GM21717 (cell line): Measurements from ENCODE around the gene AMIGO1.

ENCODE experiments used
- ATAC-seq: cut with Tn5 transposase; IDR thresholded peaks from one replicate; pipeline ENCODE4 v1.9.1; 2021; ENCODE audit warnings: mild to moderate bottlenecking, moderate library complexity; ENCODE audit not compliant: unreplicated experiment

The AMIGO1 gene

GRCh38 chr1:109503935-109504334 lies 5.6 kb downstream of the AMIGO1 start:
- no peak for ATAC-seq

GRCh38 chr1:109502364-109502851 lies 7.1 kb downstream of the AMIGO1 start:
- no peak for ATAC-seq

- no peak for ATAC-seq
These were observed 7.7 kb downstream of the AMIGO1 start for GRCh38 chr1:109501644-109502363.

- ATAC-seq, result no peak
These were observed 8.6 kb downstream of the AMIGO1 start for GRCh38 chr1:109500941-109501381.

- no peak for ATAC-seq
These were observed 9.6 kb downstream of the AMIGO1 start for GRCh38 chr1:109499661-109500536.

GRCh38 chr1:109499081-109499480 lies 10.4 kb downstream of the AMIGO1 start:
- no peak for ATAC-seq

GRCh38 chr1:109498161-109498801 lies 11.2 kb downstream of the AMIGO1 start:
- ATAC-seq, result no peak

- ATAC-seq, result no peak
These were observed 11.9 kb downstream of the AMIGO1 start for GRCh38 chr1:109497449-109498160.

GRCh38 chr1:109495738-109496137 lies 13.8 kb downstream of the AMIGO1 start:
- ATAC-seq, result no peak

GRCh38 chr1:109493805-109494539 lies 15.6 kb downstream of the AMIGO1 start, which contains the start of gene CYB561D1:
Gene CYB561D1 (plus strand): TSS chr1:109494094. CDS start chr1:109494140, 46 bp downstream.
- peak; percentile 82 for ATAC-seq

GRCh38 chr1:109493227-109493626 lies 16.3 kb downstream of the AMIGO1 start:
- ATAC-seq, result no peak

GRCh38 chr1:109492779-109493178 lies 16.7 kb downstream of the AMIGO1 start:
- ATAC-seq, result no peak

- ATAC-seq, result no peak
These were observed 18.2 kb downstream of the AMIGO1 start for GRCh38 chr1:109491372-109491771.

- no peak for ATAC-seq
These were observed 18.6 kb downstream of the AMIGO1 start for GRCh38 chr1:109490934-109491302.

- ATAC-seq, result no peak
These were observed 19.2 kb downstream of the AMIGO1 start for GRCh38 chr1:109490029-109490933.

GRCh38 chr1:109488696-109489095 lies 20.8 kb downstream of the AMIGO1 start:
- no peak for ATAC-seq

- no peak for ATAC-seq
These were observed 21.3 kb downstream of the AMIGO1 start for GRCh38 chr1:109488201-109488600.

GRCh38 chr1:109487261-109487660 lies 22.3 kb downstream of the AMIGO1 start:
- no peak for ATAC-seq

GRCh38 chr1:109485001-109485400 lies 24.5 kb downstream of the AMIGO1 start:
- no peak for ATAC-seq
